Hepatocyte (in vitro differentiated cells): ENCODE data around the gene C22orf39. TPM values are rescaled to one million over a fixed set of nuclear protein-coding genes. Genes with fewer than 3 reads are reported as not detected.

Source experiments
- DNase-seq: peaks from one replicate; pipeline ENCODE4 v3.0.0-alpha.2; 2016; ENCODE audit warnings: low spot score
- H2AFZ ChIP-seq: fragments of 200-600 bp; sonication (generic); 2 replicates; pipeline ENCODE4 v1.6.0; 2016; ENCODE audit warnings: antibody characterized with exemption, mild to moderate bottlenecking
- H3K27ac ChIP-seq: fragments of 200-600 bp; sonication (generic); 2 replicates; pipeline ENCODE4 v1.5.1; 2016; ENCODE audit warnings: mild to moderate bottlenecking
- H3K27me3 ChIP-seq: fragments of 200-600 bp; sonication (generic); 2 replicates; pipeline ENCODE4 v1.6.1; 2016
- H3K36me3 ChIP-seq: fragments of 200-600 bp; sonication (generic); replicated peaks from 2 replicates; pipeline ENCODE4 v1.5.1; 2016; ENCODE audit warnings: low read depth; ENCODE audit not compliant: insufficient read depth
- H3K4me1 ChIP-seq: fragments of 200-600 bp; sonication (generic); 2 replicates; pipeline ENCODE4 v1.5.1; 2016; ENCODE audit warnings: mild to moderate bottlenecking, moderate library complexity; ENCODE audit not compliant: insufficient read depth
- H3K4me2 ChIP-seq: fragments of 200-600 bp; sonication (generic); 2 replicates; pipeline ENCODE4 v1.6.0; 2016
- H3K4me3 ChIP-seq: fragments of 200-600 bp; sonication (generic); 2 replicates; pipeline ENCODE4 v1.5.1; 2016; ENCODE audit warnings: mild to moderate bottlenecking
- H3K79me2 ChIP-seq: fragments of 200-600 bp; sonication (generic); 2 replicates; pipeline ENCODE4 v1.6.0; 2017; ENCODE audit warnings: mild to moderate bottlenecking
- H3K9me2 ChIP-seq: fragments of 200-600 bp; sonication (generic); replicated peaks from 2 replicates; pipeline ENCODE4 v1.6.0; 2017; ENCODE audit warnings: mild to moderate bottlenecking; ENCODE audit not compliant: insufficient read depth
- H3K9me3 ChIP-seq: fragments of 200-600 bp; sonication (generic); 2 replicates; pipeline ENCODE4 v1.5.1; 2016; ENCODE audit warnings: low read depth, mild to moderate bottlenecking
- H4K20me1 ChIP-seq: fragments of 200-600 bp; sonication (generic); 2 replicates; pipeline ENCODE4 v1.6.0; 2016; ENCODE audit warnings: mild to moderate bottlenecking; ENCODE audit not compliant: insufficient read depth, poor library complexity, severe bottlenecking
- CTCF ChIP-seq: fragments of 200-600 bp; sonication (generic); IDR thresholded peaks from 2 replicates; pipeline ENCODE4 v1.5.1; 2016; ENCODE audit warnings: antibody characterized with exemption, mild to moderate bottlenecking; ENCODE audit not compliant: poor library complexity
- EZH2 ChIP-seq: fragments of 200-600 bp; sonication (generic); IDR thresholded peaks from 2 replicates; pipeline ENCODE4 v1.6.1; 2016; ENCODE audit warnings: antibody characterized with exemption, mild to moderate bottlenecking, borderline replicate concordance
- EZH2phosphoT487 ChIP-seq: fragments of 200-600 bp; sonication (generic); IDR thresholded peaks from one replicate; pipeline ENCODE4 v1.6.1; 2018; ENCODE audit warnings: antibody characterized with exemption, mild to moderate bottlenecking, low read depth, moderate library complexity; ENCODE audit not compliant: unreplicated experiment, severe bottlenecking
- WGBS: methylation state at CpG from one replicate; pipeline ENCODE4 v1.1.6; 2016; ENCODE audit warnings: low lambda C conversion rate; ENCODE audit errors: missing lambda C conversion rate; 5-methylcytosine and 5-hydroxymethylcytosine counted together
- polyA plus RNA-seq: library from polyadenylated mRNA; unstranded; fragments of >200 nt; fragmentation: Nextera tagmentation; extraction: Ambion mirVana; gene quantifications from 2 replicates; pipeline ENCODE4 v1.2.1, GENCODE V29; 2016
- total RNA-seq: library from RNA; depleted of rRNA; stranded (reverse); fragments of >200 nt; gene quantifications from 2 replicates; pipeline ENCODE4 v1.2.3, GENCODE V29; 2014

The C22orf39 gene
- total and polyA plus RNA-seq, 2 experiments from 2014 or later, result 29.5 to 32.4 TPM

GRCh38 chr22:19471572-19471971 lies 24.1 kb upstream of the C22orf39 start:
- no peaks in the 10 kb centered on the region for H3K27me3 ChIP-seq
- no peak overlapping the region for H3K4me2 ChIP-seq
- H2AFZ ChIP-seq, result no peak overlapping the region
- H3K9me3 ChIP-seq, result no peaks in the 10 kb centered on the region
- no peak overlapping the region for H3K4me3 ChIP-seq
- H3K27ac ChIP-seq, result no peak overlapping the region
- H3K9me2 ChIP-seq, result no peaks in the 10 kb centered on the region
- TF ChIP-seq CTCF (no peak), EZH2 (no peak), EZH2phosphoT487 (no peak)
- peaks cover 29% of the 10 kb centered on the region for H3K79me2 ChIP-seq
- DNase-seq, result no peak
- no peaks in the 10 kb centered on the region for H3K36me3 ChIP-seq
- whole genome bisulfite sequencing, result 94% methylated on average over 11 of the region's 11 CpGs
- H4K20me1 ChIP-seq, result peaks cover 5% of the 10 kb centered on the region
- H3K4me1 ChIP-seq, result no peaks in the 10 kb centered on the region

GRCh38 chr22:19470010-19470409 lies 22.5 kb upstream of the C22orf39 start:
- Histone ChIP-seq H3K4me2 (no peak overlapping the region), H3K27ac (no peak overlapping the region), H3K9me2 (no peaks in the 10 kb centered on the region), H3K79me2 (peaks cover 14% of the 10 kb centered on the region), H3K27me3 (no peaks in the 10 kb centered on the region), H2AFZ (no peak overlapping the region), H3K36me3 (no peaks in the 10 kb centered on the region), H4K20me1 (no peaks in the 10 kb centered on the region), H3K4me3 (no peak overlapping the region), H3K9me3 (no peaks in the 10 kb centered on the region), H3K4me1 (no peaks in the 10 kb centered on the region)
- DNase-seq, result no peak
- WGBS, result 96% methylated on average over 2 of the region's 2 CpGs
- no peak for TF ChIP-seq EZH2
- TF ChIP-seq CTCF, result no peak
- TF ChIP-seq EZH2phosphoT487, result no peak

GRCh38 chr22:19469421-19469820 lies 21.9 kb upstream of the C22orf39 start:
- Histone ChIP-seq H3K4me2 (no peak overlapping the region), H3K9me3 (no peaks in the 10 kb centered on the region), H3K27ac (no peak overlapping the region), H3K4me3 (no peak overlapping the region), H4K20me1 (no peaks in the 10 kb centered on the region), H2AFZ (no peak overlapping the region), H3K36me3 (no peaks in the 10 kb centered on the region), H3K27me3 (no peaks in the 10 kb centered on the region), H3K4me1 (no peaks in the 10 kb centered on the region), H3K9me2 (no peaks in the 10 kb centered on the region), H3K79me2 (peaks cover 10% of the 10 kb centered on the region)
- DNase-seq, result no peak
- TF ChIP-seq EZH2 (no peak), CTCF (no peak), EZH2phosphoT487 (no peak)
- 94% methylated on average over 7 of the region's 7 CpGs for WGBS

- Histone ChIP-seq H3K79me2 (no peaks in the 10 kb centered on the region), H4K20me1 (no peaks in the 10 kb centered on the region), H3K9me3 (no peaks in the 10 kb centered on the region), H3K27ac (no peak overlapping the region), H3K4me3 (no peak overlapping the region), H3K4me1 (no peaks in the 10 kb centered on the region), H3K9me2 (no peaks in the 10 kb centered on the region), H3K4me2 (no peak overlapping the region), H3K36me3 (no peaks in the 10 kb centered on the region), H2AFZ (no peak overlapping the region), H3K27me3 (no peaks in the 10 kb centered on the region)
- TF ChIP-seq EZH2phosphoT487 (no peak), CTCF (no peak), EZH2 (no peak)
- DNase-seq, result no peak
- WGBS, result over 99% methylated on average over 6 of the region's 6 CpGs
Observed at GRCh38 chr22:19467912-19468311, 20.4 kb upstream of the C22orf39 start.
